ENCODE data around the gene ETAA1. TPM values are rescaled to one million over a fixed set of nuclear protein-coding genes. Genes with fewer than 3 reads are reported as not detected.

ETAA1 gene
- total and polyA plus RNA-seq, 2 of the 13 experiments (the other 11 are each of a cell fraction or from before 2014, with no cell fraction given), result 9.1 to 16.2 TPM

DNA sequence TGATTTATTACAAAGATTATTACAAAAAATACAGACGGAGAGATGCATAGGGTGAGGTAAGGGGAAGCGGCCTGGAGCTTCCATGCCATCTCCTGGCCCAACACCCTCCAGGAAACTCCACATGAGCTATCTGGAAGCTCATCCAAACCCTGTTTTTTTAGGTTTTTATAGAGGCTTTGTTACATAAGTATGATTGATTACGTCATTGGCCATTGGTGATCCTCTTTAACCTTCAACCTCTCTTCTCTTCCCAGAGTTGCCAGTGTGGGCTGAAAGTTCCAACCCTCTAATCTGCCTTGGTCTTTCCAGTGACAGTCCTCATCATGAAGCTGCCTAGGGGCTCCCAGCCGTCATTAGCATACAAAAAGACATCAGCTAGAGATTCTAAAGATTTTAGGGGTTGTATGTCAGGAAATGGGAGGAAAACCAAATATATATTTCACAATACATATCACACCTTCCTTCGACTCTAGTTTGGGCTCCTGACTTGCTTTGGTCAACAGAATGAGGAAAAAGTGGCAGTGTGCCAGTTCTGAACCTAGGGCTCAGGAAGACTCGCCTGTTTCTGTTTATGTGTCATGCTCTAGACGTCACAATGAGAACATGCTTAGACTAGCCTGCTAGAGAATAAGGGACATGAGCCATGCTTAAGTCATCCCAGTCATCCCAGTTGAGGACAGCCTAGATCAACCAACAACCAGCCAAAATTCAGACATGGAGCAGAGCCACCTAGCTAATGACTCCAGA is 54.1 kb downstream of the ETAA1 start:
- DNase-seq (ENCODE audit: low spot score) (peak; percentile 17), ATAC-seq (no peak), FAIRE-seq (no peak)
- Histone ChIP-seq H3K36me3 (replicated peaks in 1 of 2; ENCODE audit: control insufficient read depth in 1 of 2, insufficient read depth in 2 of 2, low read length in 2 of 2) (no peaks in the 10 kb centered on the region), H3K4me1 (ENCODE audit: insufficient read depth, low read length) (peaks cover 8% of the 10 kb centered on the region; the same call in 1 of the 2 replicates), H3K27ac (ENCODE audit: extremely low read length, insufficient read depth, low read length) (no peak overlapping the region), H3K27me3 (ENCODE audit: control insufficient read depth in 1 of 2, insufficient read depth in 2 of 2, low read length in 2 of 2) (no peaks in the 10 kb centered on the region), H3K9me3 (ENCODE audit: low read length) (no peaks in the 10 kb centered on the region), H3K4me2 (ENCODE audit: low read depth, low read length) (no peak overlapping the region), H4K20me1 (ENCODE audit: insufficient read depth, low read length) (no peaks in the 10 kb centered on the region), H3K9ac (ENCODE audit: insufficient read depth, low read depth, low read length) (no peak overlapping the region), H3K79me2 (ENCODE audit: insufficient read depth, low read length) (no peaks in the 10 kb centered on the region), H2AFZ (ENCODE audit: low read length) (no peak overlapping the region), H3K4me3 (replicated peaks in 1 of 3; ENCODE audit: insufficient read depth in 1 of 3, low read depth in 2 of 3, low read length in 3 of 3) (no peak overlapping the region)
- WGBS (ENCODE audit: low lambda C conversion rate), result 6% methylated on average over 7 of the region's 7 CpGs
- in situ Hi-C loops (cut with HindIII; ENCODE audit: extremely low pct_ligation_motif_present, low pct_unique_long_range_greater_than_20kb) (no loop called here), intact Hi-C loops (cut with micrococcal nuclease; ENCODE audit: unreplicated experiment) (no loop called here)
- ChIA-PET POLR2A (no interaction called here), CTCF (ENCODE audit: low intra/inter-chr PET ratio, low total read pairs) (no interaction called here)
- TF ChIP-seq JUN (CRISPR knock-in tag; IDR thresholded peaks at IDR 0.05) (no peak), ATF7 (IDR thresholded peaks at IDR 0.05) (peak; percentile 96), ATF7 (CRISPR knock-in tag; IDR thresholded peaks at IDR 0.05) (no peak), SMC3 (IDR thresholded peaks at IDR 0.05; ENCODE audit: low read length) (no peak), CEBPB (IDR thresholded peaks at IDR 0.05; ENCODE audit: borderline replicate concordance, low read depth, low read length) (peak; percentile 6; the same call in 1 of the 2 replicates), ZNF7 (CRISPR knock-in tag; IDR thresholded peaks at IDR 0.05) (no peak), ZNF138 (CRISPR knock-in tag; IDR thresholded peaks at IDR 0.05; ENCODE audit: low read depth) (no peak), XRCC5 (optimal IDR thresholded peaks at IDR 0.05; ENCODE audit: low read length) (no peak), CREB1 (IDR thresholded peaks at IDR 0.05) (peak; percentile 76), CREB1 (CRISPR knock-in tag; IDR thresholded peaks at IDR 0.05) (no peak)
- TF ChIP-seq, protein P1, sequence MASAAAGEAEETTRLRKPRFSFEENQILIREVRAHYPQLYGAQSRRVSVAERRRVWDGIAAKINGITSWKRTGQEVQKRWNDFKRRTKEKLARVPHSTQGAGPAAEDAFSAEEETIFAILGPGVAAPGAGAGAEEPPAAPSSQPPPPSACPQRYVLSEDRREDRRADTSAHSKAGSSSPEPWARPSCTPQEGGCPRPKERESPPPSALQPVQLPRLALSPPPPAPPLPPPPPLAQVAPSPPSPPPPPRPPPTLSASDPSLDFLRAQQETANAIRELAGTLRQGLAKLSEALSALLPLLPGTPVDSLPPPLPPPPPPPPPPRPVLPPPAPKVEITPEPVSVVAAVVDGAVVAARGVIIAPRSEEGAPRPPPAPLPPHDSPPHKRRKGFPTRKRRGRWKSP (CRISPR knock-in tag; IDR thresholded peaks at IDR 0.05), result no peak
- no TSS peak for BruUV-seq (replicated peaks)

Measured in HepG2 (cell line).